ENCODE data around the gene CORT.

- TF ChIP-seq FOS (IDR thresholded peaks at IDR 0.05; ENCODE audit: borderline replicate concordance, insufficient read depth, low read length), result no peak
- TF ChIP-seq POLR2A (IDR thresholded peaks at IDR 0.05; ENCODE audit: low read depth, low read length), result peak; percentile 40
- no peak for TF ChIP-seq CTCF (IDR thresholded peaks at IDR 0.05; ENCODE audit: extremely low read depth in 1 of 2, insufficient read depth in 1 of 2, low read depth in 1 of 2, low read length in 2 of 2)
- no peak for TF ChIP-seq EZH2 (IDR thresholded peaks at IDR 0.05; ENCODE audit: borderline replicate concordance, low read depth, low read length, severe bottlenecking)
- peak; percentile 28 for TF ChIP-seq JUN (IDR thresholded peaks at IDR 0.05; ENCODE audit: borderline replicate concordance, insufficient read depth, insufficient read length, low read depth)
- TF ChIP-seq MAX (IDR thresholded peaks at IDR 0.05; ENCODE audit: insufficient read depth, insufficient read length), result no peak
- peak; percentile 61 for TF ChIP-seq POLR2AphosphoS5 (IDR thresholded peaks at IDR 0.05; ENCODE audit: insufficient read depth, low read depth, low read length)
- TF ChIP-seq MYC (IDR thresholded peaks at IDR 0.05; ENCODE audit: low read depth, low read length), result no peak
These were observed 34.5 kb upstream of the CORT start for GRCh38 chr1:10415211-10415930.

All from endothelial cell of umbilical vein (primary cell).